ENCODE measurements around the gene TEKT5. TPM values are rescaled to one million over a fixed set of nuclear protein-coding genes. Genes with fewer than 3 reads are reported as not detected.
A peak's percentile ranks its signal among the peaks of the same experiment; 100 is the strongest.

TEKT5 gene
- total and polyA plus RNA-seq, 9 of the 15 experiments (the other 6 are each of a cell fraction or from before 2014, with no cell fraction given): 0.10 to 0.19 TPM; not detected in 7

DNA sequence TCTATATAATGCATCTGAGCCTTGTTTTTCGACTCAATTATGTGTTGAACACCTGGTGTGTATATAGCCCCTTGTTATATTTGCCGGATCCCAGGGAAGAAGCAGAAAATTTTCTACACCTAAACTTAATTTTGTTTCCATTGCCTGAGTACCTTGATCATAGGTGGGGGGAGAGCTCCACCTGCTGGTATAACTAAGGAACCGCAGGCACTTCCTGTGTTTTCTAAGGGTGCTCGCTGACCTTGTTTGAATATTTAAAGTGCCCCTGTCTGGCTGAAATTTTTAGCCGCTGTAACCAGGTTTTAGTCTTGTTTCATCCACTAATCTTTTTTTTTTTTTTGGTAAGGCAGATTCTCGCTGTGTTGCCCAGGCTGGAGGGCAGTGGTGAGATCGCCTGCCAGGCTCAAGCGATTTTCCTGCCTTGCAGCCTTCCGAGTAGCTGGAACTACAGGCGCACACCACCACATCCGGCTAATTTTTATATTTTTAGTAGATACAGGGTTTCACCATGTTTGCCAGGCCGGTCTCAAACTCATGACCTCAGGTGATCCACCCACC, 42.4 kb upstream of the TEKT5 start (continued):
- TF ChIP-seq ZNF318 (IDR thresholded peaks at IDR 0.05; ENCODE audit: borderline replicate concordance in 1 of 2, low read depth in 1 of 2) (no peak), ZNF408 (CRISPR knock-in tag; IDR thresholded peaks at IDR 0.05; ENCODE audit: low read depth) (no peak), DMBX1 (CRISPR knock-in tag; IDR thresholded peaks at IDR 0.05; ENCODE audit: borderline replicate concordance) (no peak), SMARCA4 (IDR thresholded peaks at IDR 0.05) (no peak), PHB (CRISPR knock-in tag; IDR thresholded peaks at IDR 0.05) (no peak), POLR3A (IDR thresholded peaks at IDR 0.05; ENCODE audit: borderline replicate concordance, extremely low read depth, insufficient read depth, insufficient read length) (no peak), SPI1 (IDR thresholded peaks at IDR 0.05; ENCODE audit: borderline replicate concordance, low read depth, low read length) (peak; percentile 63), ZNF707 (CRISPR knock-in tag; conservative IDR thresholded peaks at IDR 0.05) (no peak), BRF1 (IDR thresholded peaks at IDR 0.05; ENCODE audit: borderline replicate concordance, extremely low read depth, insufficient read length) (no peak), MECOM (CRISPR knock-in tag; IDR thresholded peaks at IDR 0.05) (no peak), U2AF2 (optimal IDR thresholded peaks at IDR 0.05; ENCODE audit: low read depth, low read length) (no peak), ZSCAN32 (CRISPR knock-in tag; IDR thresholded peaks at IDR 0.05) (no peak), SMAD1 (IDR thresholded peaks at IDR 0.05; ENCODE audit: low read depth, low read length, partially characterized antibody) (no peak), ADNP (tag; IDR thresholded peaks at IDR 0.05) (no peak), CTCF (IDR thresholded peaks at IDR 0.05 in 2 of 3, conservative IDR thresholded peaks at IDR 0.05 in 1 of 3; ENCODE audit: insufficient read depth in 2 of 3, low read depth in 1 of 3, low read length in 3 of 3) (peak; percentile 79 to 95 (median 85)), CHAMP1 (IDR thresholded peaks at IDR 0.05) (no peak)
